Measurements from ENCODE around the gene PAFAH1B2. TPM values are rescaled to one million over a fixed set of nuclear protein-coding genes. Genes with fewer than 3 reads are reported as not detected.

PAFAH1B2 gene
- total RNA-seq, 1 experiment from 2014 or later, result 88.4 TPM

GRCh38 chr11:117220568-117220967 lies 76.5 kb downstream of the PAFAH1B2 start:
- DNase-seq (ENCODE audit: low spot score), result no peak

GRCh38 chr11:117220999-117221774 lies 77.1 kb downstream of the PAFAH1B2 start:
- DNase-seq (ENCODE audit: low spot score), result no peak

- peak; percentile 92 for DNase-seq (ENCODE audit: low spot score)
Measured at GRCh38 chr11:117221775-117222517, 77.9 kb downstream of the PAFAH1B2 start.

- no peak for DNase-seq (ENCODE audit: low spot score)
Measured at GRCh38 chr11:117222991-117223740, 79.1 kb downstream of the PAFAH1B2 start.

GRCh38 chr11:117223741-117224689 lies 79.9 kb downstream of the PAFAH1B2 start:
- no peak for DNase-seq (ENCODE audit: low spot score)

- no peak for DNase-seq (ENCODE audit: low spot score)
Measured at GRCh38 chr11:117225553-117226170, 81.6 kb downstream of the PAFAH1B2 start.

Other genes with a start within 250 kb of the PAFAH1B2 start
- 8.6 and 10.0 TPM in 2 replicates for gene SIK3, start 45.9 kb upstream of the PAFAH1B2 start, total RNA-seq (2014; rRNA removed; shearing (Covaris generic))
- gene SIDT2, start 34.5 kb downstream of the PAFAH1B2 start, total RNA-seq (2014; rRNA removed; shearing (Covaris generic)), result 29.5 and 44.1 TPM in 2 replicates
- 11.3 and 14.7 TPM in 2 replicates for gene TAGLN, start 55.1 kb downstream of the PAFAH1B2 start, total RNA-seq (2014; rRNA removed; shearing (Covaris generic))
- 81.7 and 85.4 TPM in 2 replicates for gene PCSK7, start 87.8 kb downstream of the PAFAH1B2 start, total RNA-seq (2014; rRNA removed; shearing (Covaris generic))
- 10.8 and 11.5 TPM in 2 replicates for gene RNF214, start 88.4 kb downstream of the PAFAH1B2 start, total RNA-seq (2014; rRNA removed; shearing (Covaris generic))
- gene BACE1-AS, start 147.1 kb downstream of the PAFAH1B2 start, total RNA-seq (2014; rRNA removed; shearing (Covaris generic)), result 2.8 and 5.1 TPM in 2 replicates
- gene BACE1, start 172.0 kb downstream of the PAFAH1B2 start, total RNA-seq (2014; rRNA removed; shearing (Covaris generic)), result 6.6 and 10.5 TPM in 2 replicates
- 21.4 and 28.4 TPM in 2 replicates for gene CEP164, start 183.6 kb downstream of the PAFAH1B2 start, total RNA-seq (2014; rRNA removed; shearing (Covaris generic))

Measured in HT-29 (cell line).